IPS-NIHi7 (cell line): ENCODE data around the gene PLXND1.
"Not testable (repeated sequence)": the region's sequence is repeated elsewhere in the genome, so short reads cannot be mapped to it uniquely, and the experiment has no call there.

Experiments
- DNase-seq: peaks from one replicate; pipeline ENCODE4 v3.0.0; 2012; ENCODE audit warnings: mixed read lengths; ENCODE audit errors: extremely low spot score

PLXND1 gene

GRCh38 chr3:129526121-129526900 lies 80.2 kb downstream of the PLXND1 start:
- no peak for DNase-seq

- no peak for DNase-seq
Observed at GRCh38 chr3:129525341-129525968, 81.0 kb downstream of the PLXND1 start.

GRCh38 chr3:129524081-129524480 lies 82.4 kb downstream of the PLXND1 start:
- DNase-seq, result no peak

- DNase-seq, result no peak
Observed at GRCh38 chr3:129522953-129523352, 83.5 kb downstream of the PLXND1 start.

GRCh38 chr3:129521611-129522010 lies 84.9 kb downstream of the PLXND1 start:
- DNase-seq, result no peak

GRCh38 chr3:129520960-129521359 lies 85.5 kb downstream of the PLXND1 start:
- no peak for DNase-seq

GRCh38 chr3:129519896-129520715 lies 86.4 kb downstream of the PLXND1 start:
- no peak for DNase-seq

GRCh38 chr3:129519449-129519848 lies 87.0 kb downstream of the PLXND1 start:
- DNase-seq, result no peak

GRCh38 chr3:129518581-129518980 lies 87.9 kb downstream of the PLXND1 start:
- no peak for DNase-seq

GRCh38 chr3:129518038-129518561 lies 88.4 kb downstream of the PLXND1 start:
- DNase-seq, result no peak

- no peak for DNase-seq
Observed at GRCh38 chr3:129517516-129517915, 89.0 kb downstream of the PLXND1 start.

- DNase-seq, result not testable (repeated sequence)
Observed at GRCh38 chr3:129515821-129516432, 90.5 kb downstream of the PLXND1 start.

- DNase-seq, result not testable (repeated sequence)
Observed at GRCh38 chr3:129515108-129515820, 91.2 kb downstream of the PLXND1 start.

GRCh38 chr3:129514563-129514962 lies 91.9 kb downstream of the PLXND1 start:
- no peak for DNase-seq

- DNase-seq, result no peak
Observed at GRCh38 chr3:129514110-129514509, 92.4 kb downstream of the PLXND1 start.

GRCh38 chr3:129513705-129514104 lies 92.8 kb downstream of the PLXND1 start:
- DNase-seq, result no peak

GRCh38 chr3:129512595-129512994 lies 93.9 kb downstream of the PLXND1 start:
- no peak for DNase-seq

- no peak for DNase-seq
Observed at GRCh38 chr3:129507181-129507831, 99.2 kb downstream of the PLXND1 start.

GRCh38 chr3:129506231-129506742 lies 100.2 kb downstream of the PLXND1 start:
- no peak for DNase-seq

GRCh38 chr3:129505341-129505740 lies 101.1 kb downstream of the PLXND1 start:
- DNase-seq, result no peak
